Measurements from ENCODE around the gene FOCAD.

DNA sequence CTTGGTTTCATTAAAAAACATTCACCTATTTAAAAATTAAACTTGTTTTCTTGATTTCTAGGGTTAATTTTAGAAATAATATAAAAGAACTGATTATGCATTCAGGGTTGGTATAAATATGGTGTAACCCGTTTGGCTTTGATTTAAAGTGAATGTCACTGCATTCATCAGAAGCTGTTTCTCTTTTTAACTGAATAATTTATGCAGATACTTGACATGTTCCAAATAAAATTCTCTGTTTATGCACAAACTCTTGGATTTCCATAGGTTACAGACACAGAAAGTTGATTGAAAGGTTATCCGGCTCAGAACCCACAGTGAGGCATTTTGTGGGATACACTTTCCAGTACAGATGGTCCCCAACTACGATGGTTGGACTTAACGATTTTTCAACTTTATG is 186.1 kb downstream of the FOCAD start:
- TF ChIP-seq, protein P1, sequence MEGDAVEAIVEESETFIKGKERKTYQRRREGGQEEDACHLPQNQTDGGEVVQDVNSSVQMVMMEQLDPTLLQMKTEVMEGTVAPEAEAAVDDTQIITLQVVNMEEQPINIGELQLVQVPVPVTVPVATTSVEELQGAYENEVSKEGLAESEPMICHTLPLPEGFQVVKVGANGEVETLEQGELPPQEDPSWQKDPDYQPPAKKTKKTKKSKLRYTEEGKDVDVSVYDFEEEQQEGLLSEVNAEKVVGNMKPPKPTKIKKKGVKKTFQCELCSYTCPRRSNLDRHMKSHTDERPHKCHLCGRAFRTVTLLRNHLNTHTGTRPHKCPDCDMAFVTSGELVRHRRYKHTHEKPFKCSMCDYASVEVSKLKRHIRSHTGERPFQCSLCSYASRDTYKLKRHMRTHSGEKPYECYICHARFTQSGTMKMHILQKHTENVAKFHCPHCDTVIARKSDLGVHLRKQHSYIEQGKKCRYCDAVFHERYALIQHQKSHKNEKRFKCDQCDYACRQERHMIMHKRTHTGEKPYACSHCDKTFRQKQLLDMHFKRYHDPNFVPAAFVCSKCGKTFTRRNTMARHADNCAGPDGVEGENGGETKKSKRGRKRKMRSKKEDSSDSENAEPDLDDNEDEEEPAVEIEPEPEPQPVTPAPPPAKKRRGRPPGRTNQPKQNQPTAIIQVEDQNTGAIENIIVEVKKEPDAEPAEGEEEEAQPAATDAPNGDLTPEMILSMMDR (IDR thresholded peaks at IDR 0.05; ENCODE audit: low read length) = no peak
- no peak for TF ChIP-seq EZH2 (IDR thresholded peaks at IDR 0.05; ENCODE audit: borderline replicate concordance, low read length)
